Endodermal cell (in vitro differentiated cells): ENCODE measurements around the gene SPEF2. TPM values are rescaled to one million over a fixed set of nuclear protein-coding genes. Genes with fewer than 3 reads are reported as not detected.

Experiments used
- DNase-seq: peaks from one replicate; pipeline ENCODE4 v3.0.0-alpha.2; 2017
- H3K27ac ChIP-seq: 2 replicates; pipeline ENCODE4 v1.5.1; 2013; ENCODE audit warnings: mild to moderate bottlenecking, low read depth, low read length, moderate library complexity
- H3K27me3 ChIP-seq: 2 replicates; pipeline ENCODE4 v1.6.1; 2013; ENCODE audit warnings: mild to moderate bottlenecking, low read length, moderate library complexity; ENCODE audit not compliant: insufficient read depth, control insufficient read depth, poor library complexity, severe bottlenecking
- H3K36me3 ChIP-seq: 2 replicates; pipeline ENCODE4 v1.7.0; 2013; ENCODE audit warnings: mild to moderate bottlenecking, low read length, moderate library complexity; ENCODE audit not compliant: control insufficient read depth, insufficient read depth
- H3K4me1 ChIP-seq: one replicate; pipeline ENCODE4 v1.7.0; 2013; ENCODE audit warnings: low read length; ENCODE audit not compliant: control insufficient read depth, insufficient read depth
- H3K4me3 ChIP-seq: 2 replicates; pipeline ENCODE4 v1.5.1; 2013; ENCODE audit warnings: mild to moderate bottlenecking, low read length, moderate library complexity
- H3K9ac ChIP-seq: 2 replicates; pipeline ENCODE4 v1.6.1; 2013; ENCODE audit warnings: mild to moderate bottlenecking, low read length, moderate library complexity; ENCODE audit not compliant: poor library complexity, severe bottlenecking; ENCODE audit errors: extremely low read depth
- H3K9me3 ChIP-seq: 2 replicates; pipeline ENCODE4 v1.6.1; 2013; ENCODE audit warnings: mild to moderate bottlenecking, low read length, moderate library complexity; ENCODE audit not compliant: control insufficient read depth
- H3K27ac Mint-ChIP-seq: 2 replicates; pipeline ENCODE4 v1.8.0; 2020; ENCODE audit warnings: mixed read lengths
- H3K27me3 Mint-ChIP-seq: 2 replicates; pipeline ENCODE4 v1.8.0; 2021; ENCODE audit warnings: mild to moderate bottlenecking, mixed read lengths; ENCODE audit not compliant: insufficient read depth
- H3K36me3 Mint-ChIP-seq: 2 replicates; pipeline ENCODE4 v1.8.0; 2020; ENCODE audit warnings: low read depth, mixed read lengths
- H3K4me1 Mint-ChIP-seq: 2 replicates; pipeline ENCODE4 v1.8.0; 2020; ENCODE audit warnings: mixed read lengths
- H3K4me3 Mint-ChIP-seq: 2 replicates; pipeline ENCODE4 v1.8.0; 2020; ENCODE audit warnings: mild to moderate bottlenecking, moderate library complexity, mixed read lengths
- H3K9me3 Mint-ChIP-seq: 2 replicates; pipeline ENCODE4 v1.8.0; 2020; ENCODE audit warnings: mild to moderate bottlenecking, mixed read lengths
- CTCF ChIP-seq: fragments of 200-600 bp; sonication (generic); conservative IDR thresholded peaks from 2 replicates; pipeline ENCODE4 v1.5.0; 2021; ENCODE audit warnings: antibody characterized with exemption, mild to moderate bottlenecking
- WGBS, 2 experiments: methylation state at CpG; one replicate each; pipeline versions ENCODE4 v1.1.5 to v1.1.7; 2013; ENCODE audit warnings: missing lambda C conversion rate in 2 of 2, mixed read lengths in 1 of 2; ENCODE audit not compliant: insufficient coverage in 1 of 2, insufficient read length in 1 of 2; 5-methylcytosine and 5-hydroxymethylcytosine counted together
- total RNA-seq, 2 donors: library from RNA; stranded (reverse); fragmentation: NEBNext Ultra II Directional in 1 of 2; extraction: Animal tissue kit (Norgen Biotek cat#: 25700) in 1 of 2; gene quantifications; 2 replicates in 1 of 2; 3 replicates in 1 of 2; pipeline ENCODE4 v1.2.1, GENCODE V29; 2021

SPEF2 gene
- total RNA-seq, 2 donors from 2014 or later: 3.3 to 4.0 TPM

- H3K27ac Mint-ChIP-seq: no peak overlapping the region
- H3K9me3 ChIP-seq: no peaks in the 10 kb centered on the region
- 95 to 100% methylated on average over 2 to 4 of the region's 4 CpGs for WGBS, 2 experiments
- H3K27me3 ChIP-seq: no peaks in the 10 kb centered on the region
- no peaks in the 10 kb centered on the region for H3K36me3 ChIP-seq
- H3K4me3 Mint-ChIP-seq: no peak overlapping the region
- H3K9ac ChIP-seq: no peak overlapping the region
- no peaks in the 10 kb centered on the region for H3K9me3 Mint-ChIP-seq
- no peaks in the 10 kb centered on the region for H3K36me3 Mint-ChIP-seq
- no peak for DNase-seq
- peaks cover 27% of the 10 kb centered on the region for H3K27me3 Mint-ChIP-seq
- no peak overlapping the region for H3K4me3 ChIP-seq
- TF ChIP-seq CTCF: no peak
- H3K4me1 Mint-ChIP-seq: peaks cover 23% of the 10 kb centered on the region
- no peak overlapping the region for H3K27ac ChIP-seq
- peaks cover 5% of the 10 kb centered on the region for H3K4me1 ChIP-seq
These were observed 210.5 kb downstream of the SPEF2 start for GRCh38 chr5:35828082-35828598.

GRCh38 chr5:35830587-35830986, 212.9 kb downstream of the SPEF2 start:
- H3K9ac ChIP-seq: no peak overlapping the region
- Mint-ChIP-seq H3K4me3 (no peak overlapping the region), H3K27me3 (peaks cover 26% of the 10 kb centered on the region), H3K36me3 (no peaks in the 10 kb centered on the region), H3K27ac (no peak overlapping the region), H3K4me1 (peaks cover 23% of the 10 kb centered on the region), H3K9me3 (no peaks in the 10 kb centered on the region)
- TF ChIP-seq CTCF: no peak
- no peaks in the 10 kb centered on the region for H3K9me3 ChIP-seq
- no peak for DNase-seq
- no peaks in the 10 kb centered on the region for H3K36me3 ChIP-seq
- no peak overlapping the region for H3K4me3 ChIP-seq
- H3K27me3 ChIP-seq: no peaks in the 10 kb centered on the region
- WGBS, 2 experiments: 79 to 88% methylated on average over 3 to 4 of the region's 4 CpGs
- peaks cover 5% of the 10 kb centered on the region for H3K4me1 ChIP-seq
- H3K27ac ChIP-seq: no peak overlapping the region

GRCh38 chr5:35832762-35833161, 215.1 kb downstream of the SPEF2 start:
- H3K9me3 ChIP-seq: no peaks in the 10 kb centered on the region
- H3K27ac ChIP-seq: no peak overlapping the region
- Mint-ChIP-seq H3K4me1 (peaks cover 23% of the 10 kb centered on the region), H3K36me3 (no peaks in the 10 kb centered on the region), H3K4me3 (no peak overlapping the region), H3K9me3 (no peaks in the 10 kb centered on the region), H3K27me3 (peaks cover 7% of the 10 kb centered on the region), H3K27ac (no peak overlapping the region)
- no peaks in the 10 kb centered on the region for H3K36me3 ChIP-seq
- DNase-seq: no peak
- no peak overlapping the region for H3K4me3 ChIP-seq
- H3K9ac ChIP-seq: no peak overlapping the region
- WGBS, 2 experiments: 87 to 89% methylated on average over 1 to 2 of the region's 2 CpGs
- TF ChIP-seq CTCF: no peak
- no peaks in the 10 kb centered on the region for H3K27me3 ChIP-seq
- H3K4me1 ChIP-seq: peaks cover 5% of the 10 kb centered on the region
